Erythroblast (primary cell): ENCODE data around the gene PIP5K1A.

Source experiments
- DNase-seq, 2 experiments: peaks; one replicate each; lab custom pipeline; 2025; lab: John Stamatoyannopoulos, UW
- GATA1 ChIP-seq: IDR thresholded peaks from 2 replicates; pipeline ENCODE4 v1.6.1; 2011; ENCODE audit warnings: low read depth, mild to moderate bottlenecking, control low read depth, low read length, moderate library complexity
- POLR2A ChIP-seq: IDR thresholded peaks from 2 replicates; pipeline ENCODE4 v1.6.1; 2011; ENCODE audit warnings: mild to moderate bottlenecking, low read length

The PIP5K1A gene

GRCh38 chr1:151282883-151283725, 84.8 kb downstream of the PIP5K1A start:
- peak; percentile 56 to 63 for DNase-seq
- TF ChIP-seq GATA1 = no peak
- TF ChIP-seq POLR2A = no peak

GRCh38 chr1:151284013-151284577, 85.7 kb downstream of the PIP5K1A start:
- TF ChIP-seq POLR2A (no peak), GATA1 (no peak)
- DNase-seq = no peak

GRCh38 chr1:151286619-151287340, 88.4 kb downstream of the PIP5K1A start:
- no peak for TF ChIP-seq POLR2A
- no peak for TF ChIP-seq GATA1
- no peak for DNase-seq

GRCh38 chr1:151287341-151287699, 89.0 kb downstream of the PIP5K1A start:
- no peak for DNase-seq
- no peak for TF ChIP-seq GATA1
- TF ChIP-seq POLR2A = no peak

- TF ChIP-seq GATA1 (no peak), POLR2A (no peak)
- DNase-seq = no peak
Measured at GRCh38 chr1:151287767-151288500, 89.6 kb downstream of the PIP5K1A start.

- DNase-seq = no peak
- TF ChIP-seq GATA1 (no peak), POLR2A (no peak)
Measured at GRCh38 chr1:151288502-151288901, 90.2 kb downstream of the PIP5K1A start.

- no peak for DNase-seq
- TF ChIP-seq GATA1 (no peak), POLR2A (no peak)
Measured at GRCh38 chr1:151289080-151289935, 91.0 kb downstream of the PIP5K1A start.

- TF ChIP-seq POLR2A (no peak), GATA1 (no peak)
- no peak for DNase-seq
Measured at GRCh38 chr1:151289991-151290708, 91.8 kb downstream of the PIP5K1A start.

GRCh38 chr1:151290709-151291303, 92.5 kb downstream of the PIP5K1A start:
- no peak for TF ChIP-seq POLR2A
- no peak for TF ChIP-seq GATA1
- DNase-seq = no peak

GRCh38 chr1:151292207-151293030, 94.1 kb downstream of the PIP5K1A start:
- TF ChIP-seq POLR2A (peak; percentile 43), GATA1 (no peak)
- DNase-seq = no peak

GRCh38 chr1:151293093-151293492, 94.7 kb downstream of the PIP5K1A start:
- TF ChIP-seq GATA1 = no peak
- peak; percentile 33 for TF ChIP-seq POLR2A
- no peak for DNase-seq
